Measurements from ENCODE around the gene TSPO2.

The TSPO2 gene

DNA sequence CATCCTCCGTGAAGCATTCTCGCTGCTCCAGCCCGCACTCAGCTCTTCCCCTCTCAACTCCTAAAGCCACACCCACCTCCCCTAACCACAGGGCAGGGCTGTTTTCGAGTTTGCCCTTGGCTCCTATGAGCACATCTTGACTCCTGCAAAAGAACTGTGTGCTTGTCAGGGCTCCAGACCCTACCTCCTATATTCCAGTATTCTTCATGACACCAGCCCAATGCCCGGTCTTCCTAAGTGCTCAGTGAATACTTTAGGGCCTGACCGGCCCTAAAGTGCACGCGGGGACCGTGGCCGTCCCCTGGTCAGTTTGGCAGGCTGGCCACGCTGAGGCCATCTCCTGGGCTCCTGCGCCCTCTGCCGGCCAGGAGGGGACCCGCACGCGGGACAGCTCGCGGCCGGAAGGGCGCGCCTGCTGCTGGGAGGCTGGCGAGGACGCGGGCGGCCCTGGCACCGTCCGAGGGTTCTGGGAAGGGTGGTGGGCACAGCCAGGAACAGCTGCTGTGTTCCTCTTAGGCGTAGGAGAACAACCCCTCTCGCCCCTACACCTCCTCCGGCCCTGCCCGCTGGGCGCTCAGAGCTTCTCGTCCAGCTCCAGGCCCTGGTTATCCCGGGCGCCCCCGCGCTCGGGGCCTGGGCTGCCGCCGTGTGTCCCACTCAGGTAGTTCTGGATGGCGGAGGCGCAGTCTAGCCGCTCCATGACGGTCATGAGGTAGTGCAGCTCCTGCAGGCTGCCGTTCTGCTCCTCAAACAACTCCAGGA is 14.3 kb upstream of the TSPO2 start:
- no peak for DNase-seq (ENCODE audit: low read depth)

GRCh38 chr6:41028561-41029412 is 13.5 kb upstream of the TSPO2 start:
- no peak for DNase-seq (ENCODE audit: low read depth)

- no peak for DNase-seq (ENCODE audit: low read depth)
Observed at GRCh38 chr6:41032830-41033229, 9.4 kb upstream of the TSPO2 start.

DNA sequence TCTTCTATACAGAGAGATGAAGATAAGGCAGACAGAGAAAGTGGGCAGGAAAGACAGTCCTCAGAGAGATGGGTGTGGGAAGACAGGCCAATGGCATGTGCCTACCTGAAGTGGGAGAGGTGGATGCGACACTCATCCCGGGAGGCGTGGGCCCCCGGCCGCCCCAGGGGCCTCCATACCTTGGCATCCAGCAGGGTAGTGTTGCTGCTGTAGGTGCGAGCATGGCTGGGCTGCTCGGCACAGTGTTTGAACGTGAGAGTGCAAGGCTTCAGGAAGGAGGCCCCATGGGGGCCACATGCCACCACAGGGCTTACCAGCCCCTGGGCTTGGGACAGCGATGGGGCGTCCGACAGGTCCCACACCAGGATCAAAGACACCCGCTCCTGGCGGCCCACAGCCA is 8.5 kb upstream of the TSPO2 start:
- DNase-seq (ENCODE audit: low read depth): no peak

GRCh38 chr6:41036186-41036585 is 6.1 kb upstream of the TSPO2 start:
- no peak for DNase-seq (ENCODE audit: low read depth)

GRCh38 chr6:41036601-41037000 is 5.7 kb upstream of the TSPO2 start:
- DNase-seq (ENCODE audit: low read depth): no peak

DNA sequence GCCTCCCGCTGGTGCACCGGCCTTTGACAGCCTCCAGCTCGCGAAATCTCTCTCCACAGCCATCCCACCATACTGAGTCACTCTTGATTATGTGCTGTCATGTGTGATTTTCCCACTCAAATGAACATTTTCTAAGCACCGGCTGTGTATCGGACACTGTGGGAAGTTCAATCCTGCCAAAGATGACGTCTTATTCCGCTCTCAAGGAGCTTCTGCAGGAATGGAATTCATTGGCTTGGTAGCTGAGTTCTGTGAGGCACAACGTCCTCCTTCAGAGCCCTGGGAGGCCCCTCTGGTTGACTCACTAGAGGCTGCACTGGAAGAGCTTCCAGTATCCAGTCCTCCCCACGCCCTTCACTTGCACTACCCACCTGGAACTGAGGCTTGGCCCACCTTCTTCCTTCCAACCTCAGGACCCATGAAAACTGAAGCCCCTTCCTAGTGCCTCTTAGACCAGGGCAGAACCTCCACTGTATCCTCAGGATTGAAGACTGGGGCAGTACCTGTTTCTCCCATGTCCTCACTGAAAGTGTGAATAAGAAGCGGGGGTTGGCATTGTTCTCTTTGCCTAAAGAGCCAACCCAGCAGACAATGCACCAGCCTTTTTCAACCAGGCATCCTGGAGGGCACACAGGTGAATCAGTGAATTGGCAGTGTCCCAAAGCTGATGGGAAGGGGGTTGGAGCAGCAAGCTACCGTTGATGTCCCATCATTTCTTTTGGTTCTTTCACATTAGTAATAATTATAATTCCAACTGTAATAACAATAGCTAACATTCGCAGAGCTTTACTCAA is 5.0 kb upstream of the TSPO2 start:
- no peak for DNase-seq (ENCODE audit: low read depth)

DNA sequence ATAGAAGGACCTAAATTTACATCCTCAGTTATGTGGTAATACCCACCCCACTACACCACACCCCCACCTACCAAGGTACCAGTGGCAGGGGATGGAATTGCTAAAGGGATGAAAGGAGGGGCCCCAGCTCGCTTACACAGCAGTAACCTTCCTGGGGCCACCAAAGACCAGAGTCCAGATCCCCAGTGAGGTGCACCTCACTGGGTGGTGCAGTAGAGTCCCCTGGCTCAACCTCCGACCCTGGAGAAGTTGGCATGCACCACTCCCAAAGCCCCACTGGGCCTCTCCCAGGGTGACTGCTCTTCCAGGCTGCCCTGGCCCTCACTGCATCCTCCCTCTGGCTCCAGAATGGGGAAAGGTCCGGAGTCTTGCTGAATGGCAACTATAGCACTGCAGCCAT is 4.1 kb upstream of the TSPO2 start:
- no peak for DNase-seq (ENCODE audit: low read depth)

GRCh38 chr6:41039060-41039998 is 2.9 kb upstream of the TSPO2 start, which contains the start of gene UNC5CL:
TSS of gene UNC5CL (minus strand) at chr6:41039221. CDS start at chr6:41035074, 4,147 bp downstream.
- no peak for DNase-seq (ENCODE audit: low read depth)

DNA sequence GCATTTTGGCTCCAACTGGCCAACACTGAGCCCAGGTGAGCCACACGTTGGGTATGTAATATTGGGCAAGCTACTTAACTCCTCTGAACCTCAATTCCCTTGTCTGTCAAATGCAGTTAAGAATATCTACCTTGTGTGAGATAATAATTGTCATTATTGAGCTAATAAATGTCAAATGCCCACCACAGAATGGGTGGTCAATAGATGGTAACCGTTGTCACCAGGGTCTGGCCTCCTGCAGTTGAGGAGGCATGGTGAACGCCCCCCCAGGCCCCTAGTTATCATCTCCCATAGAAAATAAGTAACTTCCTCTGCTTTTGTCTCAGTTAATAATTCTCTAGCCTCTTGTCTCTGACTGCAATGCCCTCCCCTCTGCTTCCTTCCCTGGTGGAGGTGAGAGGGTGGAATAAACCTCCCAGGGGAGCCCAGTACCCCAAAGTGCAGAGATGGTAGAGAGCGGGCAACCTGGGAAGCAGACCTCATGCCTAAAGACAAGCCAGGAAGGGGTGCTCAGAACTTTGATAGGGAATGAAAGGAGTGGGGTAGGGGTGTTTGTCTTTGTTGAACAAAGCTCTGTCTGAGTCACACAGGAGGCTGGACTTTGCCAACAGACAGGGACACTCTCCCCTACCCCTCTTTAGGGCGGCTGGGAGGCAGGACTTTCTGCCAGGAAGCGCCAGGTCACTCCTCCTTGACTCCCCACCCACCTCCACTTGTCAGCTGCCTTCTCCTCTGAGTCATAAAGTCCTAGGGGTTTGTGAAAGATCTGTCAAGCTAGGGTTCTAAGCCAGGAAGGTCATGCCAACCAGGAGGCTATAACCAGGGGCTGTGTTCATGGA is 1.9 kb upstream of the TSPO2 start:
- DNase-seq (ENCODE audit: low read depth): no peak

DNA sequence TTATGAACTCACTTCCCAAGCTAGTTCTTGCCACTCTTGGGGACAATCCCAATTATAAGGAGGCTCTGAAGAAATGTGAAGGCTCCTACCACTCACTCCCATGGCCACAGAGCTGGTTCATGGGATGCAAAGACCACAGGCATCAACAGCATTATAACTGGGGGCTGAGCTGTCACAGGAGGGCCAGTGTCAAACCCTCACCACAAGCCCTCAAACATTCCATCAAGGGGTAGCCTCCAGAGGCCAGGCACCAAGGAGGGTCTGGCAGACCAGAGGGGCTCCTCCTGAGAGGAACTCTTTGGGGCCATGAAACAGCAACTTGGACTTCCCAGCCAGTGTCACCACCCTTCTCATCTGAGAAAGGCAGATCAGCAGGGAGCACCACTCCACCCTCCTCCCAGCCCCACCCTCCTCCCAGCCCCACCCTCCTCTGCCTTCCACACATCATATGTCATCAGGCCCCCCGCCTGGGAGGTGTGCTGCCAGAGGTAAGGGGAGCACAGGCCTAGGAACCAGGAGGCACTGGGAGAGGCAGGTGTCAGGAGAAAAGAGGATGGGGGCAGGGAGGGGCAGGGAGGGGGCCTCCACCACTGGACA is 1.2 kb upstream of the TSPO2 start:
- DNase-seq (ENCODE audit: low read depth): no peak

GRCh38 chr6:41043151-41043550 is 884 bp downstream of the TSPO2 start:
- DNase-seq (ENCODE audit: low read depth): no peak

DNA sequence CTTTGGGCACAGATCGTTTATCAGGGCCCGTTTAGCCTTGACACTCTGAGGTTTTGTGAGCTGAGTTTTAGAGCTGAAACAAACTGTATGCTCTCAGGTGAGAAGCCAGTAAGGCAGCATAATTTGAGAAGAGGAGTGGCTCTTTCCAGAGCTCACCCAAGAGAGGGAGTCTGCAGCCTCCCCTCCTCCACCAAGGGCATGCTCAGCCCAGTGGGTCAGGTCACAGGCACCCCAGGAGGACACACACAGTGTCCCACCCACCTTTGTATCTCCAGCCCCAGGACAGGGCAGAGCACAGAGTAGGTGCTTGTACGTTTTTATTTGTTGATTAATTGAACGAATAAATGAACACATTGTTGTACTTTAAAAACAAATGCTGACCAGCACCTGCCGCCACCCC is 3.4 kb downstream of the TSPO2 start:
- DNase-seq (ENCODE audit: low read depth): no peak

GRCh38 chr6:41046084-41046483 is 3.8 kb downstream of the TSPO2 start:
- DNase-seq (ENCODE audit: low read depth): no peak

GRCh38 chr6:41047306-41047705 is 5.0 kb downstream of the TSPO2 start:
- no peak for DNase-seq (ENCODE audit: low read depth)

DNA sequence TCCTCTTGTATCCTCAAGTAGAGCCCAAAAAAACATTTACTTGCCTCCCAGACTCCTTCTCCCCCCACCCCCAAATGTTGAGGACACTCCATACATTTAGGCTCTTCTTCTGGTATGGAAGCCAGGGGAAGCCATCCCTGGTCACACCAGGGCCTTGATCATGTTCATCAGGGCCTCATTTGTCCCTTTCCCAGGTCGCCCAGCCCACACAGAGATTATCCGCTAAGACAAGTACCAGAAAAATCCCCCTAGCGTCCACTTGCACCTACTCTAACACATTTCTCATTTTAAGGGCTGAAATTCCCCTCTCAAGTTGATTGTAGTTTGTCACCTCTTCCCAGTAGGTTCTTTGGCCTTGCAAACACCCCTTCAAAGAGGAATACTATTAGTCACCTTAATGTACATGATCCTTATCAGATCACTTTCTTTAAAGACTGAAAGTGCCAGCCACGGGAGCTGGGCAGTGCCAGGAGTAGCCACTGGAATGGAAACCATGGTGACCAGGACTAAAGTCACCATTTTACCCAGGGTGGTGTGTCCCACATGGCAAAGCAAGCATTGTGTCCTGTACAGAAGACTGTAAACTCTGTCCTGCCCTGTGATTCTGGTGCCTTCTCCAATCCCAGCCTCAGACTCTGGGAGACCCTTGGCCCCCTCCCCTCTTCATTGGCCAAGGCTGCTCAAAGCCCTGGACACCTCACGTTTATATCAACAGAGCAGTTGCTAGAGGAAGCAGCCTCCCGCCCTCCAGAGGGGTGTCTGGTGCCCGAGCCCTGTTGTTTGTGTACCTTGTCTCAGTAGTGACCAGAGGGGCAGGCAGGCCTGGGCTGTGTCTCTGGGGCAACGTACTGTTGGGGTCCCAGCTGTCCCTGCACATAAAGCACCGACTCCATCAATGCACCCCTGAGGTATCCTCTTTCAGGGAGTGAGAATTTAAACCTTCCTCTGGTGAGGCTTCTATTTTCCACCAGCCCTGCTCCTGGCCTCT is 5.8 kb downstream of the TSPO2 start:
- DNase-seq (ENCODE audit: low read depth): no peak

DNA sequence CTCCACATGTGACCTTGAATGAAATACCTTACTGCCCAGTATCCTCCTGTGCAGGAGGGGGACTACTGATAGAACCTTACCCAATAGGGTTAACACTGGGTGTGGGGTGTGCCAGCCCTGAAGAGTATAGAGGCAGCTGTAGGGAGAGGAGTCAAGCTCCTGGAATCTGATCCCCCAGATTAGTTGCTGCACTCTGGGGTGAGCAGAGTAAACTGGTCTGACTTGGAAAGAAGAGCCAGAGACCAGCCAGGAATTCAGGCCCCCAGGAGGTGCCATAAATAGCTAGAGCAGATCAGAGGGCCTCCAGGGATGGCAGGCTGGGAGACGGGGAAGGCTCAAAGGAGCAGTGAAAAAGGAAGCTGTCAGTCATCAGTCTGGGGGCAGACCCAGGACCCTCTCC is 7.3 kb downstream of the TSPO2 start:
- DNase-seq (ENCODE audit: low read depth): no peak

- no peak for DNase-seq (ENCODE audit: low read depth)
Observed at GRCh38 chr6:41049955-41050354, 7.7 kb downstream of the TSPO2 start.

- DNase-seq (ENCODE audit: low read depth): no peak
Observed at GRCh38 chr6:41050536-41050935, 8.3 kb downstream of the TSPO2 start.
